HepG2 (cell line): ENCODE data around the gene HMCN2. TPM values are rescaled to one million over a fixed set of nuclear protein-coding genes. Genes with fewer than 3 reads are reported as not detected.

Experiments used
- ATAC-seq: fragments of 200-7000 bp; cut with Tn5 transposase; 3 replicates; pipeline ENCODE4 v1.9.1; 2020; ENCODE audit warnings: mild to moderate bottlenecking, moderate library complexity
- BruUV-seq: library from RNA; stranded (reverse); fragments of 400-500 nt; replicated peaks from 2 replicates; lab custom pipeline; 2021; lab: Mats Ljungman, UMichigan
- CTCF ChIA-PET: fragments of 300-600 bp; formaldehyde crosslinking; extraction: SDS; loops from one replicate; lab custom pipeline; 2021; ENCODE audit warnings: low total read pairs, inconsistent platforms, low intra/inter-chr PET ratio; lab: Yijun Ruan, JAX
- POLR2A ChIA-PET: fragments of 350-600 bp; sonication (Branson Sonifier 250); formaldehyde crosslinking; loops from one replicate; lab custom pipeline; 2020; ENCODE audit warnings: antibody characterized with exemption, inconsistent platforms; lab: Yijun Ruan, JAX
- DNase-seq: peaks from one replicate; pipeline ENCODE4 v3.0.0-alpha.2; 2015; ENCODE audit warnings: low spot score
- FAIRE-seq: peaks from 3 replicates; lab custom pipeline; 2011; peaks lifted over from hg19 to GRCh38; lab: Jason Lieb, UNC
- H2AFZ ChIP-seq: one replicate; pipeline ENCODE4 v1.6.1; 2011; ENCODE audit warnings: low read length, inconsistent platforms
- H3K27ac ChIP-seq: fragments of 300-600 bp; 3 replicates; pipeline ENCODE4 v1.8.0; 2011; ENCODE audit warnings: mixed run types, mild to moderate bottlenecking, mixed read lengths, low read length, inconsistent platforms; ENCODE audit not compliant: insufficient read depth; ENCODE audit errors: extremely low read length
- H3K27me3 ChIP-seq, 2 experiments: fragments of 200-600 bp in 1 of 2; 2 replicates in 1 of 2; 3 replicates in 1 of 2; pipeline versions ENCODE4 v1.6.0 to v1.8.0; 2011; ENCODE audit warnings: low read length in 2 of 2, mild to moderate bottlenecking in 2 of 2, moderate library complexity in 2 of 2, inconsistent platforms in 1 of 2; ENCODE audit not compliant: insufficient read depth in 2 of 2, control insufficient read depth in 1 of 2
- H3K36me3 ChIP-seq, 2 experiments: fragments of 200-600 bp in 1 of 2; replicated peaks in 1 of 2; 2 replicates in 1 of 2; 3 replicates in 1 of 2; pipeline versions ENCODE4 v1.5.1 to v1.8.0; 2011; ENCODE audit warnings: low read length in 2 of 2, inconsistent platforms in 1 of 2; ENCODE audit not compliant: insufficient read depth in 2 of 2, control insufficient read depth in 1 of 2
- H3K4me1 ChIP-seq: 2 replicates; pipeline ENCODE4 v1.5.1; 2012; ENCODE audit warnings: low read length, inconsistent platforms; ENCODE audit not compliant: insufficient read depth
- H3K4me2 ChIP-seq: 2 replicates; pipeline ENCODE4 v1.6.0; 2011; ENCODE audit warnings: low read depth, low read length, inconsistent platforms
- H3K4me3 ChIP-seq, 3 experiments: fragments of 200-600 bp in 1 of 3; sonication (generic), shearing (Covaris generic) in 1 of 3; replicated peaks in 1 of 3; 2 replicates each; pipeline ENCODE4 v1.5.1; 2011 to 2016; ENCODE audit warnings: low read length in 3 of 3, inconsistent platforms in 2 of 3, low read depth in 2 of 3, mild to moderate bottlenecking in 2 of 3, control low read depth in 1 of 3, mixed read lengths in 1 of 3; ENCODE audit not compliant: insufficient read depth in 1 of 3
- H3K79me2 ChIP-seq: one replicate; pipeline ENCODE4 v1.6.1; 2011; ENCODE audit warnings: low read length, inconsistent platforms; ENCODE audit not compliant: insufficient read depth
- H3K9ac ChIP-seq: 2 replicates; pipeline ENCODE4 v1.6.0; 2011; ENCODE audit warnings: mild to moderate bottlenecking, low read depth, low read length, inconsistent platforms; ENCODE audit not compliant: insufficient read depth
- H3K9me3 ChIP-seq: 2 replicates; pipeline ENCODE4 v1.5.1; 2012; ENCODE audit warnings: mild to moderate bottlenecking, low read length
- H4K20me1 ChIP-seq: 2 replicates; pipeline ENCODE4 v1.6.0; 2011; ENCODE audit warnings: inconsistent platforms, mild to moderate bottlenecking, low read length, moderate library complexity; ENCODE audit not compliant: insufficient read depth
- ETV5 ChIP-seq: IDR thresholded peaks from 2 replicates; pipeline ENCODE4 v1.6.1; 2018; ENCODE audit warnings: missing biosample characterization, missing genetic modification reagents, inconsistent platforms, borderline replicate concordance
- HNF4A ChIP-seq: sonication (generic); formaldehyde crosslinking; IDR thresholded peaks from 2 replicates; pipeline ENCODE4 v1.4.0; 2020; ENCODE audit warnings: missing genetic modification reagents
- MIER2 ChIP-seq: IDR thresholded peaks from 2 replicates; pipeline ENCODE4 v1.6.1; 2016; ENCODE audit warnings: missing biosample characterization, missing genetic modification reagents
- NCOA2 ChIP-seq: sonication (generic); formaldehyde crosslinking; IDR thresholded peaks from 2 replicates; pipeline ENCODE4 v1.8.0; 2022; ENCODE audit warnings: inconsistent platforms
- NR1H2 ChIP-seq: sonication (generic); formaldehyde crosslinking; IDR thresholded peaks from 2 replicates; pipeline ENCODE4 v1.8.1; 2022; ENCODE audit warnings: low read depth, missing genetic modification reagents, borderline replicate concordance
- NR2C2 ChIP-seq: sonication (generic); formaldehyde crosslinking; IDR thresholded peaks from 2 replicates; pipeline ENCODE4 v1.4.0; 2020; ENCODE audit warnings: missing genetic modification reagents, mild to moderate bottlenecking, moderate library complexity, borderline replicate concordance
- RAD51 ChIP-seq: fragments of 450-650 bp; IDR thresholded peaks from 2 replicates; pipeline ENCODE4 v1.6.1; 2016; ENCODE audit warnings: borderline replicate concordance
- ZBTB38 ChIP-seq: sonication (generic); formaldehyde crosslinking; IDR thresholded peaks from 2 replicates; pipeline ENCODE4 v1.5.1; 2020; ENCODE audit warnings: mild to moderate bottlenecking, missing genetic modification reagents
- ZBTB39 ChIP-seq: sonication (generic); formaldehyde crosslinking; IDR thresholded peaks from 2 replicates; pipeline ENCODE4 v1.5.0; 2020; ENCODE audit warnings: missing genetic modification reagents
- ZMYM4 ChIP-seq: sonication (generic); formaldehyde crosslinking; IDR thresholded peaks from 2 replicates; pipeline ENCODE4 v1.8.1; 2023; ENCODE audit warnings: mild to moderate bottlenecking, missing genetic modification reagents
- ZNF253 ChIP-seq: sonication (generic); formaldehyde crosslinking; IDR thresholded peaks from 2 replicates; pipeline ENCODE4 v1.8.0; 2022; ENCODE audit warnings: mild to moderate bottlenecking, missing genetic modification reagents, borderline replicate concordance
- ZNF275 ChIP-seq: sonication (generic); formaldehyde crosslinking; IDR thresholded peaks from 2 replicates; pipeline ENCODE4 v1.8.0; 2022; ENCODE audit warnings: missing genetic modification reagents, mild to moderate bottlenecking, inconsistent platforms, borderline replicate concordance
- ZNF33B ChIP-seq: sonication (generic); formaldehyde crosslinking; IDR thresholded peaks from 2 replicates; pipeline ENCODE4 v1.5.1; 2020; ENCODE audit warnings: mild to moderate bottlenecking, missing genetic modification reagents
- ZNF878 ChIP-seq: sonication (generic); formaldehyde crosslinking; IDR thresholded peaks from 2 replicates; pipeline ENCODE4 v1.8.1; 2023; ENCODE audit warnings: mild to moderate bottlenecking, missing genetic modification reagents, moderate library complexity
- ZZZ3 ChIP-seq: sonication (generic); formaldehyde crosslinking; IDR thresholded peaks from 2 replicates; pipeline ENCODE4 v1.4.0; 2020; ENCODE audit warnings: missing genetic modification reagents, mild to moderate bottlenecking, borderline replicate concordance
- WGBS: methylation state at CpG from one replicate; pipeline ENCODE4 v1.1.6; 2017; ENCODE audit warnings: low lambda C conversion rate; 5-methylcytosine and 5-hydroxymethylcytosine counted together
- in situ Hi-C: cut with HindIII; loops from 2 replicates; pipeline ENCODE4 v1.10.0; 2017; ENCODE audit warnings: low pct_unique_long_range_greater_than_20kb; ENCODE audit not compliant: extremely low pct_ligation_motif_present
- intact Hi-C: fragments of 100-400 bp; cut with micrococcal nuclease; formaldehyde crosslinking; loops from one replicate; pipeline ENCODE4 v1.10.0; 2022; ENCODE audit not compliant: unreplicated experiment
- polyA plus RNA-seq, 8 experiments: library from polyadenylated mRNA; depleted of rRNA in 3 of 8; stranded (reverse) in 7 of 8; unstranded in 1 of 8; fragments of >200 nt; fragmentation: Illumina TruSeq in 4 of 8; extraction: Trizol in 4 of 8; gene quantifications; 2 replicates each; pipeline versions ENCODE4 v1.2.1 to v1.2.3, GENCODE V29; 2011 to 2016; ENCODE audit warnings: low read depth in 4 of 8, missing spikeins in 1 of 8, mixed read lengths in 1 of 8; ENCODE audit not compliant: insufficient read depth in 1 of 8
- total RNA-seq, 5 experiments: library from RNA; depleted of rRNA; stranded (reverse); fragments of >200 nt; fragmentation: Illumina TruSeq; extraction: Trizol; gene quantifications; 2 replicates each; pipeline ENCODE4 v1.2.3, GENCODE V29; 2016; ENCODE audit warnings: low read depth in 1 of 5

Gene HMCN2
- total and polyA plus RNA-seq, 2 of the 13 experiments (the other 11 are each of a cell fraction or from before 2014, with no cell fraction given), result 0.09 TPM; not detected in 1

- no peak overlapping the region for H2AFZ ChIP-seq
- no peak overlapping the region for H3K4me3 ChIP-seq
- 30% methylated on average over 6 of the region's 6 CpGs for WGBS
- BruUV-seq, result no TSS peak
- H4K20me1 ChIP-seq, result no peaks in the 10 kb centered on the region
- H3K4me1 ChIP-seq, result no peaks in the 10 kb centered on the region
- no peaks in the 10 kb centered on the region for H3K79me2 ChIP-seq
- DNase-seq, result no peak
- no peak overlapping the region for H3K4me2 ChIP-seq
- TF ChIP-seq NCOA2 (CRISPR knock-in tag), result no peak
- no peak for TF ChIP-seq MIER2 (CRISPR knock-in tag)
- no peak for TF ChIP-seq RAD51
- TF ChIP-seq ZNF878 (CRISPR knock-in tag), result no peak
- TF ChIP-seq ZNF275 (CRISPR knock-in tag), result no peak
- TF ChIP-seq ETV5 (CRISPR knock-in tag), result no peak
- TF ChIP-seq HNF4A (CRISPR knock-in tag), result no peak
- no peak for TF ChIP-seq NR1H2 (CRISPR knock-in tag)
- no peak for TF ChIP-seq ZBTB38 (CRISPR knock-in tag)
- no peak for TF ChIP-seq ZBTB39 (CRISPR knock-in tag)
- no peak for TF ChIP-seq ZMYM4 (CRISPR knock-in tag)
- no peak for TF ChIP-seq ZNF253 (CRISPR knock-in tag)
- no peak for TF ChIP-seq ZZZ3 (CRISPR knock-in tag)
- TF ChIP-seq ZNF33B, result no peak
- TF ChIP-seq NR2C2 (CRISPR knock-in tag), result no peak
- peaks cover 9 to 60% of the 10 kb centered on the region in 2 experiments; a peak in 4 of 5 replicates for H3K27me3 ChIP-seq
- CTCF ChIA-PET, result no interaction called here
- no peak overlapping the region for H3K27ac ChIP-seq
- no peaks in the 10 kb centered on the region for H3K36me3 ChIP-seq
- no peak for FAIRE-seq
- no peak overlapping the region for H3K9ac ChIP-seq
- H3K9me3 ChIP-seq, result no peaks in the 10 kb centered on the region
- intact Hi-C loops, result no loop called here
- in situ Hi-C loops, result no loop called here
- POLR2A ChIA-PET, result no interaction called here
- ATAC-seq, result no peak
Observed at GRCh38 chr9:130287736-130288135, 22.2 kb downstream of the HMCN2 start.
